ENCODE measurements around the gene PLEKHA6. TPM values are rescaled to one million over a fixed set of nuclear protein-coding genes. Genes with fewer than 3 reads are reported as not detected.
A peak's percentile ranks its signal among the peaks of the same experiment; 100 is the strongest.

Gene PLEKHA6
- total and polyA plus RNA-seq, 2 of the 4 experiments (the other 2 are of a cell fraction), result 8.2 to 19.9 TPM

GRCh38 chr1:204219971-204220616 is 139.6 kb downstream of the PLEKHA6 start:
- H2AK9ac ChIP-seq (replicated peaks; ENCODE audit: low read depth, low read length, poor library complexity), result no peak overlapping the region
- H2BK120ac ChIP-seq (ENCODE audit: low read depth, low read length), result no peak overlapping the region
- dilution Hi-C loops (cut with HindIII; ENCODE audit: low sequenced_read_pairs, unreplicated experiment), result no loop called here
- 97% methylated on average over 5 of the region's 10 CpGs; no CpG with 5 or more reads in 1 of the 2 experiments for WGBS, 2 experiments (ENCODE audit: extremely low coverage in 2 of 2, insufficient read length in 1 of 2)
- H3K4me1 ChIP-seq (ENCODE audit: control insufficient read depth, insufficient read depth, low read length), result peaks cover 2% of the 10 kb centered on the region
- no peak overlapping the region for H4K8ac ChIP-seq (ENCODE audit: low read depth in 2 of 2, low read length in 2 of 2)
- H4K20me1 ChIP-seq (ENCODE audit: insufficient read depth, low read length), result no peaks in the 10 kb centered on the region
- H3K79me1 ChIP-seq (ENCODE audit: low read depth in 1 of 2, low read length in 2 of 2), result no peaks in the 10 kb centered on the region
- ATAC-seq (ENCODE audit: low read depth) (peak; percentile 14; the same call in 1 of the 2 replicates), DNase-seq (no peak)
- no peak overlapping the region for H3K56ac ChIP-seq (ENCODE audit: extremely low read depth, insufficient read depth, low read length)
- TF ChIP-seq SMC3 (IDR thresholded peaks at IDR 0.05; ENCODE audit: low read depth, low read length), result no peak
- TF ChIP-seq CEBPB (IDR thresholded peaks at IDR 0.05; ENCODE audit: low read depth, low read length), result peak; percentile 62
- H3K9me3 ChIP-seq (ENCODE audit: control insufficient read depth, insufficient read depth, low read length), result no peaks in the 10 kb centered on the region
- no peak overlapping the region for H4K5ac ChIP-seq (ENCODE audit: low read depth, low read length)
- H3K9ac ChIP-seq (ENCODE audit: low read depth, low read length), result no peak overlapping the region
- no peak overlapping the region for H2AK5ac ChIP-seq (ENCODE audit: low read depth, low read length)
- no peak overlapping the region for H3K18ac ChIP-seq (ENCODE audit: low read depth, low read length)
- H2BK5ac ChIP-seq (ENCODE audit: low read depth, low read length, poor library complexity, severe bottlenecking), result no peak overlapping the region
- intact Hi-C loops (cut with micrococcal nuclease), result no loop called here
- no peak overlapping the region for H3K4ac ChIP-seq (ENCODE audit: low read depth, low read length)
- peaks cover 6% of the 10 kb centered on the region for H3K9me1 ChIP-seq (ENCODE audit: insufficient read depth, low read length)
- no peak overlapping the region for H4K91ac ChIP-seq (ENCODE audit: insufficient read depth, low read depth, low read length)
- no peak overlapping the region for H2BK15ac ChIP-seq (ENCODE audit: low read depth, low read length)
- H3K14ac ChIP-seq (replicated peaks; ENCODE audit: low read depth, low read length), result no peak overlapping the region
- H3K27ac ChIP-seq (ENCODE audit: insufficient read depth, low read length), result no peak overlapping the region
- no peak overlapping the region for H3K23ac ChIP-seq (ENCODE audit: low read depth, low read length)
- peaks cover 17% of the 10 kb centered on the region; the same call in 1 of the 2 replicates for H3K36me3 ChIP-seq (ENCODE audit: control insufficient read depth, insufficient read depth, low read length)
- ChIA-PET CTCF (interaction anchor here (1.2 kb wide), 1 partner anchor 13 kb away, joined by 3 read pairs; no protein-coding TSS in a partner anchor), POLR2A (ENCODE audit: unreplicated experiment) (no interaction called here)
- H2BK20ac ChIP-seq (ENCODE audit: low read depth, low read length), result no peak overlapping the region
- H2AFZ ChIP-seq (replicated peaks; ENCODE audit: low read length, poor library complexity), result no peak overlapping the region
- no peak overlapping the region for H3K4me2 ChIP-seq (ENCODE audit: low read depth, low read length)
- no TSS peak for BruUV-seq (replicated peaks)
- in situ Hi-C loops (cut with MboI; ENCODE audit: low sequenced_read_pairs), result no loop called here
- H3K27me3 ChIP-seq (ENCODE audit: control insufficient read depth, insufficient read depth, low read length), result no peaks in the 10 kb centered on the region
- H3K4me3 ChIP-seq (ENCODE audit: insufficient read depth, low read depth, low read length), result no peak overlapping the region

All from IMR-90 (cell line).